ENCODE data around the gene C22orf39. TPM values are rescaled to one million over a fixed set of nuclear protein-coding genes. Genes with fewer than 3 reads are reported as not detected.
"Not testable (repeated sequence)": the region's sequence is repeated elsewhere in the genome, so short reads cannot be mapped to it uniquely, and the experiment has no call there.

The C22orf39 gene
- total RNA-seq, 4 donors from 2014 or later, result 157 to 182 (median 178) TPM

GRCh38 chr22:19448076-19448607 lies 631 bp upstream of the C22orf39 start:
- in situ Hi-C loops (cut with MboI; ENCODE audit: low sequenced_read_pairs in 4 of 4), result loop anchor here in 2 of 4 donors (10.0 kb wide), 2 partner anchors 153 to 163 kb away; partner anchors contain the start of gene CLTCL1 (in 1 of the 2)
- DNase-seq (peak in 1 of 2 donors; percentile 51), ATAC-seq (peak; percentile 49 to 58)
- TF ChIP-seq POLR2A (IDR thresholded peaks at IDR 0.05), result no peak
- no peak for TF ChIP-seq CTCF (IDR thresholded peaks at IDR 0.05 in 4 of 5, conservative IDR thresholded peaks at IDR 0.05 in 1 of 5)
- intact Hi-C loops (cut with DNase I; ENCODE audit: low total_unique reads), result no loop called here
- peak overlapping the region; percentile 91 to 100 (median 96) for H3K27ac ChIP-seq
- peaks cover 39 to 45% of the 10 kb centered on the region in 2 donors for H3K4me1 ChIP-seq
- peaks cover 0 to 45% of the 10 kb centered on the region in 2 donors for H3K36me3 ChIP-seq
- H3K4me3 ChIP-seq, result peak overlapping the region; percentile 77 to 93 (median 86)
- H3K27me3 ChIP-seq, result no peaks in the 10 kb centered on the region
- no peaks in the 10 kb centered on the region for H3K9me3 ChIP-seq

GRCh38 chr22:19446603-19447329 lies 745 bp downstream of the C22orf39 start:
- Histone ChIP-seq H3K4me3 (peak overlapping the region; percentile 77 to 93 (median 86)), H3K36me3 (peaks cover 0 to 32% of the 10 kb centered on the region in 2 donors), H3K9me3 (no peaks in the 10 kb centered on the region), H3K27me3 (no peaks in the 10 kb centered on the region), H3K4me1 (peaks cover 53 to 57% of the 10 kb centered on the region in 2 donors), H3K27ac (peak overlapping the region; percentile 91 to 100 (median 96))
- intact Hi-C loops (cut with DNase I; ENCODE audit: low total_unique reads), result loop anchor here (1.0 kb wide), 2 partner anchors 14 to 33 kb away; partner anchors contain the start of genes CDC45, MRPL40 and UFD1
- DNase-seq (no peak), ATAC-seq (peak; percentile 2 to 9)
- in situ Hi-C loops (cut with MboI; ENCODE audit: low sequenced_read_pairs in 4 of 4), result loop anchor here in 2 of 4 donors (10.0 kb wide), 2 partner anchors 152 to 162 kb away; partner anchors contain the start of gene CLTCL1 (in 1 of the 2)
- TF ChIP-seq POLR2A (IDR thresholded peaks at IDR 0.05) (no peak), CTCF (IDR thresholded peaks at IDR 0.05 in 4 of 5, conservative IDR thresholded peaks at IDR 0.05 in 1 of 5) (no peak)

GRCh38 chr22:19445279-19445982 lies 2.1 kb downstream of the C22orf39 start:
- intact Hi-C loops (cut with DNase I; ENCODE audit: low total_unique reads), result loop anchor here (2.0 kb wide), 1 partner anchor 155 kb away; the partner anchor contains the start of gene CLTCL1
- peaks cover 0 to 22% of the 10 kb centered on the region in 2 donors for H3K36me3 ChIP-seq
- H3K4me1 ChIP-seq, result peaks cover 67 to 70% of the 10 kb centered on the region in 2 donors
- not testable (repeated sequence) for H3K27me3 ChIP-seq, DNase-seq, H3K9me3 ChIP-seq, ATAC-seq
- peak overlapping the region; percentile 91 to 100 (median 96) for H3K27ac ChIP-seq
- H3K4me3 ChIP-seq, result peak overlapping the region in 3 of 4 donors; percentile 77 to 93 (median 79)
- in situ Hi-C loops (cut with MboI; ENCODE audit: low sequenced_read_pairs in 4 of 4), result loop anchor here in 2 of 4 donors (10.0 kb wide), 2 partner anchors 151 to 161 kb away; partner anchors contain the start of gene CLTCL1 (in 1 of the 2)

- DNase-seq (no peak), ATAC-seq (no peak)
- peaks cover 0 to 15% of the 10 kb centered on the region in 2 donors for H3K36me3 ChIP-seq
- peak overlapping the region; percentile 91 to 100 (median 96) for H3K27ac ChIP-seq
- in situ Hi-C loops (cut with MboI; ENCODE audit: low sequenced_read_pairs in 4 of 4) (loop anchor here in 2 of 4 donors (10.0 kb wide), 2 partner anchors 149 to 159 kb away; partner anchors contain the start of gene CLTCL1 (in 1 of the 2)), intact Hi-C loops (cut with DNase I; ENCODE audit: low total_unique reads) (loop anchor here (2.0 kb wide), 1 partner anchor 153 kb away; the partner anchor contains the start of gene CLTCL1)
- H3K27me3 ChIP-seq, result no peaks in the 10 kb centered on the region
- peaks cover 79 to 87% of the 10 kb centered on the region in 2 donors for H3K4me1 ChIP-seq
- TF ChIP-seq POLR2A (IDR thresholded peaks at IDR 0.05) (no peak), CTCF (IDR thresholded peaks at IDR 0.05 in 4 of 5, conservative IDR thresholded peaks at IDR 0.05 in 1 of 5) (no peak)
- H3K4me3 ChIP-seq, result no peak overlapping the region
- no peaks in the 10 kb centered on the region for H3K9me3 ChIP-seq
These were observed 3.8 kb downstream of the C22orf39 start for GRCh38 chr22:19443544-19444211.
